ENCODE data around the gene IL9R. TPM values are rescaled to one million over a fixed set of nuclear protein-coding genes. Genes with fewer than 3 reads are reported as not detected.

IL9R gene
- total and polyA plus RNA-seq, 2 of the 4 experiments (the other 2 are of a cell fraction), result 0.05 TPM; not detected in 1

DNA sequence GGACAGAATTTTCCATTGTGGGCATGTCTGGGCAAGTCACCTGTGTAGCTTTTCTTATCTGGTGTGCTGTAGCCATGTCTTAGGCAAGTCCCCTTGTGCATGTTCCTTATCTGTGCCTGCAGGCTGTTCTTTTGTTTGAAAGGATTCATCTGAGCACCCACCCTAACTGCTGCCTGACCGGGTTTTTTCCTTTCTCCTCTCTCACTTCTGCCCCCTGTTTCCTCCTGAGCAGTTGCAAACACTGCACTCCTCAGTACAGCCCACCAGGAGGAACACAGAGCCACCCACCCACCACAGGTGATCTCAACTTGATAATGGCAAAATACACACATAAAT is 29.2 kb upstream of the IL9R start:
- H2BK20ac ChIP-seq (ENCODE audit: low read depth, low read length), result no peak overlapping the region
- H3K56ac ChIP-seq (ENCODE audit: extremely low read depth, insufficient read depth, low read length), result no peak overlapping the region
- in situ Hi-C loops (cut with MboI; ENCODE audit: low sequenced_read_pairs) (no loop called here), dilution Hi-C loops (cut with HindIII; ENCODE audit: low sequenced_read_pairs, unreplicated experiment) (no loop called here), intact Hi-C loops (cut with micrococcal nuclease) (no loop called here)
- H3K4me2 ChIP-seq (ENCODE audit: low read depth, low read length), result no peak overlapping the region
- H3K4me3 ChIP-seq (ENCODE audit: insufficient read depth, low read depth, low read length), result no peak overlapping the region
- no TSS peak for BruUV-seq (replicated peaks)
- no peak overlapping the region for H3K27ac ChIP-seq (ENCODE audit: insufficient read depth, low read length)
- no peak for DNase-seq
- no peaks in the 10 kb centered on the region for H3K27me3 ChIP-seq (ENCODE audit: control insufficient read depth, insufficient read depth, low read length)
- H3K9ac ChIP-seq (ENCODE audit: low read depth, low read length), result no peak overlapping the region
- H2AK9ac ChIP-seq (replicated peaks; ENCODE audit: low read depth, low read length, poor library complexity), result no peak overlapping the region
- H3K4ac ChIP-seq (ENCODE audit: low read depth, low read length), result no peak overlapping the region
- H3K18ac ChIP-seq (ENCODE audit: low read depth, low read length), result no peak overlapping the region
- no peak overlapping the region for H2BK15ac ChIP-seq (ENCODE audit: low read depth, low read length)
- WGBS, 2 experiments (ENCODE audit: extremely low coverage in 2 of 2, insufficient read length in 1 of 2), result no CpG with 5 or more reads among the region's 1 CpG
- POLR2A ChIA-PET (ENCODE audit: unreplicated experiment), result no interaction called here
- no peak overlapping the region for H4K8ac ChIP-seq (ENCODE audit: low read depth in 2 of 2, low read length in 2 of 2)
- H2BK5ac ChIP-seq (ENCODE audit: low read depth, low read length, poor library complexity, severe bottlenecking), result no peak overlapping the region
- no peak for ATAC-seq (ENCODE audit: low read depth)
- no peaks in the 10 kb centered on the region for H3K9me1 ChIP-seq (ENCODE audit: insufficient read depth, low read length)
- H3K9me3 ChIP-seq (ENCODE audit: control insufficient read depth, insufficient read depth, low read length), result no peaks in the 10 kb centered on the region; the same call in 1 of the 2 replicates
- no peak overlapping the region for H3K14ac ChIP-seq (replicated peaks; ENCODE audit: low read depth, low read length)
- H4K20me1 ChIP-seq (ENCODE audit: insufficient read depth, low read length), result no peaks in the 10 kb centered on the region
- no peaks in the 10 kb centered on the region for H3K36me3 ChIP-seq (ENCODE audit: control insufficient read depth, insufficient read depth, low read length)
- H3K4me1 ChIP-seq (ENCODE audit: control insufficient read depth, insufficient read depth, low read length), result no peaks in the 10 kb centered on the region
- H3K23ac ChIP-seq (ENCODE audit: low read depth, low read length), result no peak overlapping the region
- H2AK5ac ChIP-seq (ENCODE audit: low read depth, low read length), result no peak overlapping the region
- TF ChIP-seq SMC3 (IDR thresholded peaks at IDR 0.05; ENCODE audit: low read depth, low read length) (no peak), ELK1 (IDR thresholded peaks at IDR 0.05; ENCODE audit: borderline replicate concordance, low read depth, low read length) (no peak), MXI1 (IDR thresholded peaks at IDR 0.05; ENCODE audit: borderline replicate concordance, low read depth, low read length) (no peak), MAZ (IDR thresholded peaks at IDR 0.05; ENCODE audit: borderline replicate concordance, low read depth, low read length) (no peak), CTCF (conservative IDR thresholded peaks at IDR 0.05; ENCODE audit: low read depth, low read length) (no peak), NFE2L2 (IDR thresholded peaks at IDR 0.05; ENCODE audit: low read depth, low read length) (no peak), CHD1 (IDR thresholded peaks at IDR 0.05; ENCODE audit: low read depth, low read length) (no peak), RFX5 (IDR thresholded peaks at IDR 0.05; ENCODE audit: low read depth, low read length) (no peak), RCOR1 (IDR thresholded peaks at IDR 0.05; ENCODE audit: insufficient replicate concordance, low read length) (no peak), CEBPB (IDR thresholded peaks at IDR 0.05; ENCODE audit: low read depth, low read length) (no peak), RAD21 (IDR thresholded peaks at IDR 0.05; ENCODE audit: low read length) (no peak), FOS (IDR thresholded peaks at IDR 0.05; ENCODE audit: low read depth, low read length) (no peak), POLR2A (IDR thresholded peaks at IDR 0.05; ENCODE audit: low read depth, low read length) (no peak), MAFK (IDR thresholded peaks at IDR 0.05; ENCODE audit: low read depth, low read length) (no peak), BHLHE40 (IDR thresholded peaks at IDR 0.05; ENCODE audit: low read depth, low read length) (no peak)
- TF ChIP-seq, protein P1, sequence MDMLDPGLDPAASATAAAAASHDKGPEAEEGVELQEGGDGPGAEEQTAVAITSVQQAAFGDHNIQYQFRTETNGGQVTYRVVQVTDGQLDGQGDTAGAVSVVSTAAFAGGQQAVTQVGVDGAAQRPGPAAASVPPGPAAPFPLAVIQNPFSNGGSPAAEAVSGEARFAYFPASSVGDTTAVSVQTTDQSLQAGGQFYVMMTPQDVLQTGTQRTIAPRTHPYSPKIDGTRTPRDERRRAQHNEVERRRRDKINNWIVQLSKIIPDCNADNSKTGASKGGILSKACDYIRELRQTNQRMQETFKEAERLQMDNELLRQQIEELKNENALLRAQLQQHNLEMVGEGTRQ (IDR thresholded peaks at IDR 0.05; ENCODE audit: low read depth, low read length), result no peak
- H3K79me1 ChIP-seq (ENCODE audit: low read depth in 1 of 2, low read length in 2 of 2), result no peaks in the 10 kb centered on the region
- H2BK120ac ChIP-seq (ENCODE audit: low read depth, low read length), result no peak overlapping the region
- CTCF ChIA-PET, result no interaction called here
- H4K5ac ChIP-seq (ENCODE audit: low read depth, low read length), result no peak overlapping the region
- no peak overlapping the region for H4K91ac ChIP-seq (ENCODE audit: insufficient read depth, low read depth, low read length)
- no peak overlapping the region for H2AFZ ChIP-seq (replicated peaks; ENCODE audit: low read length, poor library complexity)
